Liver (tissue), 9 donors: ENCODE results near the gene ATXN1. TPM values are rescaled to one million over a fixed set of nuclear protein-coding genes. Genes with fewer than 3 reads are reported as not detected.

Experiments
- DNase-seq: peaks from one replicate; pipeline ENCODE4 v3.0.0-alpha.2; 2017; ENCODE audit warnings: low spot score
- H3K27ac ChIP-seq, 2 donors: one replicate each; pipeline ENCODE4 v1.7.0; 2013; ENCODE audit warnings: inconsistent platforms in 2 of 2, low read length in 2 of 2, control low read depth in 1 of 2, low read depth in 1 of 2, mild to moderate bottlenecking in 1 of 2
- H3K27me3 ChIP-seq, 4 donors: one replicate each; pipeline versions ENCODE4 v1.6.1 to v1.7.0; 2013; ENCODE audit warnings: low read length in 3 of 4, inconsistent platforms in 1 of 4, mild to moderate bottlenecking in 1 of 4, moderate library complexity in 1 of 4; ENCODE audit not compliant: control insufficient read depth in 4 of 4, insufficient read depth in 4 of 4
- H3K36me3 ChIP-seq, 4 donors: one replicate each; pipeline versions ENCODE4 v1.6.1 to v1.7.0; 2013; ENCODE audit warnings: low read length in 3 of 4, mild to moderate bottlenecking in 3 of 4, low read depth in 1 of 4, moderate library complexity in 1 of 4; ENCODE audit not compliant: control insufficient read depth in 4 of 4, insufficient read depth in 3 of 4
- H3K4me1 ChIP-seq, 4 donors: one replicate each; pipeline versions ENCODE4 v1.6.1 to v1.7.0; 2013; ENCODE audit warnings: low read length in 3 of 4, mild to moderate bottlenecking in 3 of 4, moderate library complexity in 1 of 4; ENCODE audit not compliant: control insufficient read depth in 4 of 4, insufficient read depth in 4 of 4
- H3K4me3 ChIP-seq, 3 donors: one replicate each; pipeline versions ENCODE4 v1.6.1 to v1.7.0; 2013; ENCODE audit warnings: low read length in 3 of 3, control low read depth in 1 of 3, low read depth in 1 of 3, mild to moderate bottlenecking in 1 of 3
- H3K9ac ChIP-seq, 2 donors: one replicate each; pipeline ENCODE4 v1.7.0; 2013; ENCODE audit warnings: low read length in 2 of 2, mild to moderate bottlenecking in 2 of 2, moderate library complexity in 2 of 2, control low read depth in 1 of 2, low read depth in 1 of 2
- H3K9me3 ChIP-seq, 4 donors: one replicate each; pipeline versions ENCODE4 v1.6.1 to v1.7.0; 2013; ENCODE audit warnings: low read length in 3 of 4; ENCODE audit not compliant: control insufficient read depth in 4 of 4
- EGR1 ChIP-seq, 2 donors: IDR thresholded peaks; 2 replicates each; pipeline ENCODE4 v1.6.1; 2016 to 2018; ENCODE audit warnings: antibody characterized with exemption in 2 of 2, low read depth in 2 of 2
- FOXA1 ChIP-seq: IDR thresholded peaks from 2 replicates; pipeline ENCODE4 v1.6.1; 2016; ENCODE audit warnings: antibody characterized with exemption
- FOXA2 ChIP-seq: IDR thresholded peaks from 2 replicates; pipeline ENCODE4 v1.6.1; 2016; ENCODE audit warnings: antibody characterized with exemption
- GABPA ChIP-seq, 2 donors: IDR thresholded peaks in 1 of 2; conservative IDR thresholded peaks in 1 of 2; 2 replicates each; pipeline ENCODE4 v1.6.1; 2016; ENCODE audit warnings: antibody characterized with exemption in 2 of 2, mild to moderate bottlenecking in 1 of 2, moderate library complexity in 1 of 2
- HNF4A ChIP-seq, 2 donors: conservative IDR thresholded peaks; 2 replicates each; pipeline ENCODE4 v1.6.1; 2016; ENCODE audit warnings: antibody characterized with exemption in 2 of 2, mild to moderate bottlenecking in 2 of 2
- HNF4G ChIP-seq: IDR thresholded peaks from 2 replicates; pipeline ENCODE4 v1.6.1; 2016; ENCODE audit warnings: antibody characterized with exemption
- JUND ChIP-seq, 2 donors: IDR thresholded peaks; 2 replicates each; pipeline ENCODE4 v1.6.1; 2016; ENCODE audit warnings: antibody characterized with exemption in 2 of 2
- NR2F2 ChIP-seq: IDR thresholded peaks from 2 replicates; pipeline ENCODE4 v1.6.1; 2016; ENCODE audit warnings: antibody characterized with exemption
- RAD21 ChIP-seq, 2 donors: IDR thresholded peaks; 2 replicates each; pipeline ENCODE4 v1.6.1; 2016; ENCODE audit warnings: antibody characterized with exemption in 2 of 2, mild to moderate bottlenecking in 2 of 2
- RXRA ChIP-seq, 2 donors: IDR thresholded peaks; 2 replicates each; pipeline ENCODE4 v1.6.1; 2017 to 2018; ENCODE audit warnings: antibody characterized with exemption in 2 of 2, mild to moderate bottlenecking in 1 of 2
- SP1 ChIP-seq: IDR thresholded peaks from 2 replicates; pipeline ENCODE4 v1.6.1; 2018; ENCODE audit warnings: antibody characterized with exemption, mild to moderate bottlenecking
- TAF1 ChIP-seq: conservative IDR thresholded peaks from 2 replicates; pipeline ENCODE4 v1.6.1; 2016; ENCODE audit warnings: antibody characterized with exemption, mild to moderate bottlenecking
- YY1 ChIP-seq: IDR thresholded peaks from 2 replicates; pipeline ENCODE4 v1.6.1; 2016; ENCODE audit warnings: antibody characterized with exemption, mild to moderate bottlenecking
- WGBS: extraction: QIAGEN DNeasy Blood & Tissue Kit; methylation state at CpG from one replicate; pipeline ENCODE4 v1.1.7; 2013; 5-methylcytosine and 5-hydroxymethylcytosine counted together
- polyA plus RNA-seq, 2 donors: library from polyadenylated mRNA; stranded (reverse) in 1 of 2; unstranded in 1 of 2; fragments of 200-250 nt in 1 of 2; fragments of >200 nt in 1 of 2; fragmentation: Nextera tagmentation in 1 of 2; extraction: Ambion mirVana in 1 of 2; gene quantifications; one replicate each; pipeline versions ENCODE4 v1.2.1 to v1.2.3, GENCODE V29; 2013 to 2015
- total RNA-seq, 2 donors: library from RNA; depleted of rRNA; stranded (reverse); fragments of >200 nt; gene quantifications; one replicate each; pipeline ENCODE4 v1.2.3, GENCODE V29; 2014
- TF ChIP-seq, protein P1 (sequence below): IDR thresholded peaks from 2 replicates; pipeline ENCODE4 v1.6.1; 2016; ENCODE audit warnings: antibody characterized with exemption
- TF ChIP-seq, protein P2 (sequence below): IDR thresholded peaks from 2 replicates; pipeline ENCODE4 v1.6.1; 2016; ENCODE audit warnings: antibody characterized with exemption
- TF ChIP-seq, protein P3 (sequence below): IDR thresholded peaks from 2 replicates; pipeline ENCODE4 v1.6.1; 2016; ENCODE audit warnings: antibody characterized with exemption, mild to moderate bottlenecking
- TF ChIP-seq, protein P4 (sequence below): IDR thresholded peaks from 2 replicates; pipeline ENCODE4 v1.6.1; 2016; ENCODE audit warnings: antibody characterized with exemption
- donor health status: healthy.
- donor health status: healthy.
- donor health status: healthy.
- donor health status: healthy.
- donor health status: healthy.

The ATXN1 gene
- total and polyA plus RNA-seq, 4 donors, result 4.3 to 29.7 (median 8.2) TPM

DNA sequence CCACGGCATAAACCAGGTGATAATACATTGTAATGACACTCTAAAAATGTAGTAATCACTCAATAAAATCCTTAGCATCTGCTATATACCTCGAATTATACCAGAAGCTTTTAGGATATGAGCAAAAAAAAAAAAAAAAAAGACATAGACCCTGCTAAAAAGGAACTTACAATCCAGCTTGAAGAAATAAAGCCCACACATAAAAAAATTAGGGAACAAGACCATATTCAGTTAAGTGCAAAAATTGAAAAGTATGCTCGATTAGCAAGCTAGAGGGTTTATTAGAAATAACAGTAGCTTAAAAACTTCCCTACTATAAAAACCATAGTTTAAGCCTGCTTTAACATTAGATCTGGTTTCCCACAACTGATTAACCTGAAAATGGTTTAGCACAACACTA, 387.2 kb downstream of the ATXN1 start:
- no peak overlapping the region for H3K27ac ChIP-seq
- WGBS, result 91% methylated on average over 3 of the region's 3 CpGs

DNA sequence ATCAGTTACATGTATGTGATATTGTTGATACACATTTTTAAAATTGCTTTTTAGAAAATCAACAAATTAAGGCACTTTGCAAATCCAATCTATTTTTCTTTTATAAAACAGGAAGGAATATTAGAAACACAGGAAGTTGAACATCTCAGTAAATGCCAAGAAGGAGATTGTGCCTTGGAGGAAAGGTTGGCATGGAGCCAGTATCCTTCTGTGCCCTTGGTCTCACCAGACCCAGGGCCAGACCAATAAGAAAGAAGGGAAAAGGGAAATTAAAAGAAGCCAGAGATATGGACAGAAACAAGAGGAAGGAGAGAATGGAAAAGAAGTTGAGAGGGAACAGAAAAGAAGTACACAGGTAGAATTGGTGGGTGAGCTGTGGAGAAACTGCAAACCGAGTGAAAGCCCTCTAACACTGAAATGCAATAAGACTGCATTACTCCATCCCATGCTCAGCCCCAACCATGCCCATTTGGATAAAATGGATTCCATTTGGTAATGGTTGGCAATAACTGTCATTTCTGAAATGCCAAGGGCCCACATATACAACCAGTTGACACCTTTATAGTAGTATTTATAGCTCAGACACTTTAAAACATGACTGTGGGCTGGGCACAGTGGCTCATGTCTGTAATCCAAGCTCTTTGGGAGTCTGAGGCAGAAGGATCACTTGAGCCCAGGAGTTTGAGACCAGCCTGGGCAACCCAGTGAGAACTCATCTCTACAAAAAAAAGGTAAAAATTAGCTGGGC, 389.1 kb downstream of the ATXN1 start:
- Histone ChIP-seq H3K4me3 (no peak overlapping the region), H3K27ac (no peak overlapping the region), H3K9me3 (no peaks in the 10 kb centered on the region), H3K4me1 (peaks cover 0 to 7% (median 0%) of the 10 kb centered on the region in 4 donors), H3K9ac (no peak overlapping the region), H3K27me3 (no peaks in the 10 kb centered on the region), H3K36me3 (peaks cover 0 to 2% (median 0%) of the 10 kb centered on the region in 4 donors)
- WGBS, result 96% methylated on average over 1 of the region's 1 CpG
- no peak for DNase-seq
- TF ChIP-seq RXRA (IDR thresholded peaks at IDR 0.05) (no peak), RAD21 (IDR thresholded peaks at IDR 0.05) (no peak), EGR1 (IDR thresholded peaks at IDR 0.05; ENCODE audit: low read depth in 2 of 2) (no peak), NR2F2 (no peak), FOXA2 (no peak), GABPA (IDR thresholded peaks at IDR 0.05 in 1 of 2, conservative IDR thresholded peaks at IDR 0.05 in 1 of 2) (no peak), HNF4G (no peak), YY1 (no peak), FOXA1 (no peak), JUND (IDR thresholded peaks at IDR 0.05) (no peak), SP1 (no peak)
- TF ChIP-seq, protein P1, sequence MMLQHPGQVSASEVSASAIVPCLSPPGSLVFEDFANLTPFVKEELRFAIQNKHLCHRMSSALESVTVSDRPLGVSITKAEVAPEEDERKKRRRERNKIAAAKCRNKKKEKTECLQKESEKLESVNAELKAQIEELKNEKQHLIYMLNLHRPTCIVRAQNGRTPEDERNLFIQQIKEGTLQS, result no peak
- TF ChIP-seq, protein P2, sequence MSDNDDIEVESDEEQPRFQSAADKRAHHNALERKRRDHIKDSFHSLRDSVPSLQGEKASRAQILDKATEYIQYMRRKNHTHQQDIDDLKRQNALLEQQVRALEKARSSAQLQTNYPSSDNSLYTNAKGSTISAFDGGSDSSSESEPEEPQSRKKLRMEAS, result no peak

More for the DNA sequence above, 387.2 kb downstream of the ATXN1 start:
- Histone ChIP-seq H3K36me3 (peaks cover 0 to 2% (median 0%) of the 10 kb centered on the region in 4 donors), H3K4me1 (no peaks in the 10 kb centered on the region), H3K27me3 (no peaks in the 10 kb centered on the region), H3K9me3 (no peaks in the 10 kb centered on the region), H3K4me3 (no peak overlapping the region), H3K9ac (no peak overlapping the region)
- DNase-seq, result no peak
- TF ChIP-seq FOXA2 (no peak), TAF1 (no peak), HNF4G (no peak), GABPA (IDR thresholded peaks at IDR 0.05 in 1 of 2, conservative IDR thresholded peaks at IDR 0.05 in 1 of 2) (no peak), RAD21 (IDR thresholded peaks at IDR 0.05) (no peak), NR2F2 (no peak), HNF4A (conservative IDR thresholded peaks at IDR 0.05) (no peak), FOXA1 (no peak)
- TF ChIP-seq, protein P3, sequence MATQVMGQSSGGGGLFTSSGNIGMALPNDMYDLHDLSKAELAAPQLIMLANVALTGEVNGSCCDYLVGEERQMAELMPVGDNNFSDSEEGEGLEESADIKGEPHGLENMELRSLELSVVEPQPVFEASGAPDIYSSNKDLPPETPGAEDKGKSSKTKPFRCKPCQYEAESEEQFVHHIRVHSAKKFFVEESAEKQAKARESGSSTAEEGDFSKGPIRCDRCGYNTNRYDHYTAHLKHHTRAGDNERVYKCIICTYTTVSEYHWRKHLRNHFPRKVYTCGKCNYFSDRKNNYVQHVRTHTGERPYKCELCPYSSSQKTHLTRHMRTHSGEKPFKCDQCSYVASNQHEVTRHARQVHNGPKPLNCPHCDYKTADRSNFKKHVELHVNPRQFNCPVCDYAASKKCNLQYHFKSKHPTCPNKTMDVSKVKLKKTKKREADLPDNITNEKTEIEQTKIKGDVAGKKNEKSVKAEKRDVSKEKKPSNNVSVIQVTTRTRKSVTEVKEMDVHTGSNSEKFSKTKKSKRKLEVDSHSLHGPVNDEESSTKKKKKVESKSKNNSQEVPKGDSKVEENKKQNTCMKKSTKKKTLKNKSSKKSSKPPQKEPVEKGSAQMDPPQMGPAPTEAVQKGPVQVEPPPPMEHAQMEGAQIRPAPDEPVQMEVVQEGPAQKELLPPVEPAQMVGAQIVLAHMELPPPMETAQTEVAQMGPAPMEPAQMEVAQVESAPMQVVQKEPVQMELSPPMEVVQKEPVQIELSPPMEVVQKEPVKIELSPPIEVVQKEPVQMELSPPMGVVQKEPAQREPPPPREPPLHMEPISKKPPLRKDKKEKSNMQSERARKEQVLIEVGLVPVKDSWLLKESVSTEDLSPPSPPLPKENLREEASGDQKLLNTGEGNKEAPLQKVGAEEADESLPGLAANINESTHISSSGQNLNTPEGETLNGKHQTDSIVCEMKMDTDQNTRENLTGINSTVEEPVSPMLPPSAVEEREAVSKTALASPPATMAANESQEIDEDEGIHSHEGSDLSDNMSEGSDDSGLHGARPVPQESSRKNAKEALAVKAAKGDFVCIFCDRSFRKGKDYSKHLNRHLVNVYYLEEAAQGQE, result no peak
- TF ChIP-seq, protein P4, sequence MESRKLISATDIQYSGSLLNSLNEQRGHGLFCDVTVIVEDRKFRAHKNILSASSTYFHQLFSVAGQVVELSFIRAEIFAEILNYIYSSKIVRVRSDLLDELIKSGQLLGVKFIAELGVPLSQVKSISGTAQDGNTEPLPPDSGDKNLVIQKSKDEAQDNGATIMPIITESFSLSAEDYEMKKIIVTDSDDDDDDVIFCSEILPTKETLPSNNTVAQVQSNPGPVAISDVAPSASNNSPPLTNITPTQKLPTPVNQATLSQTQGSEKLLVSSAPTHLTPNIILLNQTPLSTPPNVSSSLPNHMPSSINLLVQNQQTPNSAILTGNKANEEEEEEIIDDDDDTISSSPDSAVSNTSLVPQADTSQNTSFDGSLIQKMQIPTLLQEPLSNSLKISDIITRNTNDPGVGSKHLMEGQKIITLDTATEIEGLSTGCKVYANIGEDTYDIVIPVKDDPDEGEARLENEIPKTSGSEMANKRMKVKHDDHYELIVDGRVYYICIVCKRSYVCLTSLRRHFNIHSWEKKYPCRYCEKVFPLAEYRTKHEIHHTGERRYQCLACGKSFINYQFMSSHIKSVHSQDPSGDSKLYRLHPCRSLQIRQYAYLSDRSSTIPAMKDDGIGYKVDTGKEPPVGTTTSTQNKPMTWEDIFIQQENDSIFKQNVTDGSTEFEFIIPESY, result no peak
